H1 (cell line): ENCODE data around the gene BEND4. TPM values are rescaled to one million over a fixed set of nuclear protein-coding genes. Genes with fewer than 3 reads are reported as not detected.

Experiments used
- CHD7 ChIP-seq: fragments of 300-600 bp; sonication (generic); IDR thresholded peaks from 2 replicates; pipeline ENCODE4 v1.7.1; 2012; ENCODE audit warnings: low read length, moderate library complexity, mild to moderate bottlenecking, inconsistent platforms; ENCODE audit not compliant: insufficient replicate concordance
- SIX5 ChIP-seq: IDR thresholded peaks from 2 replicates; pipeline ENCODE4 v1.6.1; 2011; ENCODE audit warnings: mild to moderate bottlenecking, low read depth, low read length
- polyA plus RNA-seq, 7 experiments: library from polyadenylated mRNA; depleted of rRNA in 3 of 7; stranded (reverse) in 5 of 7; unstranded in 2 of 7; fragments of >200 nt in 5 of 7; fragments of 200-250 nt in 2 of 7; gene quantifications; 1 replicate in 5 of 7; 2 replicates in 1 of 7; 4 replicates in 1 of 7; pipeline versions ENCODE4 v1.2.1 to v1.2.3, GENCODE V29; 2011 to 2013; ENCODE audit warnings: missing spikeins in 2 of 7, mixed read lengths in 2 of 7
- total RNA-seq: library from RNA; stranded (reverse); fragmentation: NEBNext Ultra II Directional; extraction: Animal tissue kit (Norgen Biotek cat#: 25700); gene quantifications from 2 replicates; pipeline ENCODE4 v1.2.1, GENCODE V29; 2021

Gene BEND4
- total and polyA plus RNA-seq, 2 of the 8 experiments (the other 6 are each of a cell fraction or from before 2014, with no cell fraction given): 12.2 to 45.4 TPM

GRCh38 chr4:42066402-42066801 is 86.1 kb downstream of the BEND4 start (continued):
- no peak for TF ChIP-seq CHD7
- TF ChIP-seq SIX5: no peak
- TF ChIP-seq, all 59 proteins: peak for 0
